Panc1 (cell line): ENCODE measurements around the gene BMP7. TPM values are rescaled to one million over a fixed set of nuclear protein-coding genes. Genes with fewer than 3 reads are reported as not detected.

Experiments
- ATAC-seq: fragments of 200-7000 bp; cut with Tn5 transposase; 2 replicates; pipeline ENCODE4 v1.9.1; 2020; ENCODE audit warnings: mild to moderate bottlenecking, moderate library complexity
- BruUV-seq: library from RNA; stranded (reverse); fragments of 400-500 nt; replicated peaks from 2 replicates; lab custom pipeline; 2021; lab: Mats Ljungman, UMichigan
- CTCF ChIA-PET: fragments of 300-600 bp; sonication (Branson Sonifier 250); formaldehyde crosslinking; loops from one replicate; lab custom pipeline; 2022; ENCODE audit warnings: antibody characterized with exemption; lab: Charles Lee
- POLR2A ChIA-PET: fragments of 300-600 bp; sonication (Branson Sonifier 250); formaldehyde crosslinking; loops from one replicate; lab custom pipeline; 2022; ENCODE audit warnings: antibody characterized with exemption; lab: Charles Lee
- DNase-seq: peaks from one replicate; pipeline ENCODE4 v3.0.0-alpha.2; 2010; ENCODE audit warnings: low read depth, low spot score
- H3K27ac ChIP-seq: 2 replicates; pipeline ENCODE4 v1.5.1; 2011; ENCODE audit warnings: mild to moderate bottlenecking, low read length, inconsistent platforms
- H3K27me3 ChIP-seq: fragments of 200-500 bp; sonication (Bioruptor generic); 2 replicates; pipeline ENCODE4 v1.6.0; 2014; ENCODE audit warnings: low read length, inconsistent platforms; ENCODE audit not compliant: control insufficient read depth, insufficient read depth
- H3K36me3 ChIP-seq: fragments of 200-500 bp; sonication (Bioruptor generic); 2 replicates; pipeline ENCODE4 v1.5.1; 2014; ENCODE audit warnings: inconsistent platforms, mild to moderate bottlenecking, low read length, moderate library complexity; ENCODE audit not compliant: control insufficient read depth, insufficient read depth
- H3K4me1 ChIP-seq: 2 replicates; pipeline ENCODE4 v1.5.1; 2011; ENCODE audit warnings: inconsistent platforms, mild to moderate bottlenecking, low read length, moderate library complexity; ENCODE audit not compliant: control insufficient read depth, insufficient read depth
- H3K4me3 ChIP-seq, 2 experiments: 2 replicates each; pipeline ENCODE4 v1.5.1; 2011 to 2012; ENCODE audit warnings: low read depth in 2 of 2, low read length in 2 of 2, mild to moderate bottlenecking in 2 of 2, inconsistent platforms in 1 of 2, moderate library complexity in 1 of 2
- H3K9me3 ChIP-seq: fragments of 200-500 bp; sonication (Bioruptor generic); 2 replicates; pipeline ENCODE4 v1.5.1; 2014; ENCODE audit warnings: low read depth, mild to moderate bottlenecking, inconsistent platforms, low read length, moderate library complexity; ENCODE audit not compliant: control insufficient read depth, insufficient read depth
- POLR2AphosphoS5 ChIP-seq: IDR thresholded peaks from 2 replicates; pipeline ENCODE4 v1.6.1; 2012; ENCODE audit warnings: mild to moderate bottlenecking, low read depth, low read length, moderate library complexity
- SIN3A ChIP-seq: IDR thresholded peaks from 2 replicates; pipeline ENCODE4 v1.6.1; 2012; ENCODE audit warnings: low read depth, mild to moderate bottlenecking, low read length, moderate library complexity, borderline replicate concordance; ENCODE audit not compliant: insufficient read depth
- TCF7L2 ChIP-seq: IDR thresholded peaks from 2 replicates; pipeline ENCODE4 v1.6.1; 2011; ENCODE audit warnings: mild to moderate bottlenecking, low read depth, low read length, inconsistent platforms
- in situ Hi-C: cut with HindIII; loops from 2 replicates; pipeline ENCODE4 v1.10.0; 2016; ENCODE audit warnings: low sequenced_read_pairs, low pct_unique_long_range_greater_than_20kb
- intact Hi-C: fragments of 100-400 bp; cut with micrococcal nuclease; formaldehyde crosslinking; loops from one replicate; pipeline ENCODE4 v1.10.0; 2022; ENCODE audit not compliant: unreplicated experiment
- total RNA-seq: library from RNA; stranded (reverse); gene quantifications from one replicate; pipeline ENCODE4 v1.2.1, GENCODE V29; 2021; ENCODE audit not compliant: unreplicated experiment
- TF ChIP-seq, protein P1 (sequence below): fragments of 450-650 bp; IDR thresholded peaks from 2 replicates; pipeline ENCODE4 v1.5.1; 2017; ENCODE audit warnings: mild to moderate bottlenecking
- TF ChIP-seq, protein P2 (sequence below), 2 experiments: IDR thresholded peaks; 2 replicates each; pipeline ENCODE4 v1.6.1; 2011 to 2012; ENCODE audit warnings: low read depth in 2 of 2, control low read depth in 1 of 2, low read length in 1 of 2, mild to moderate bottlenecking in 1 of 2, moderate library complexity in 1 of 2; ENCODE audit not compliant: insufficient read depth in 1 of 2

BMP7 gene
- total RNA-seq, 1 experiment from 2014 or later, result 11.5 TPM

DNA sequence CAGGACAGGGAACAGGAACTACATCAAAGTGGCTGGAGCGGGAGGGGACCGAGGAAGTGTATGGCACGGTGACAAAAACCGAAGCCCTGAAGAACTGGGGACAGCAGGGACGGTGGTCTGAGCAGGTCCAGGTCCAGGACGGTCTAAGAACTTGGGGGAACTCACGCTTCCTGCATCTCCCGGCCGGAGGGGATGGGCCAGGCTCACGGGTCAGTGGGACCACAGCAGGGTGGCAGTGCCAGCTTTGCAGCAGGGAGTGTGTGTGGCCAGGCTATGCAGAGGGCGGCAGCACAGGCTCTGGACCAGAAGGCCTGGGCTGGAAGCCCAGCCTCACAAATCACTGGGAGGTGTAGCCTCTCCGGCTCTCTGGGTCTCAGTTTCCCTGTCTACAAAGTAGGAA, 123.8 kb downstream of the BMP7 start:
- no peak overlapping the region for H3K27ac ChIP-seq
- H3K4me3 ChIP-seq, result no peak overlapping the region
- ChIA-PET POLR2A (no interaction called here), CTCF (no interaction called here)
- H3K4me1 ChIP-seq, result no peaks in the 10 kb centered on the region
- TF ChIP-seq TCF7L2 (no peak), POLR2AphosphoS5 (no peak), SIN3A (no peak)
- TF ChIP-seq, protein P1, sequence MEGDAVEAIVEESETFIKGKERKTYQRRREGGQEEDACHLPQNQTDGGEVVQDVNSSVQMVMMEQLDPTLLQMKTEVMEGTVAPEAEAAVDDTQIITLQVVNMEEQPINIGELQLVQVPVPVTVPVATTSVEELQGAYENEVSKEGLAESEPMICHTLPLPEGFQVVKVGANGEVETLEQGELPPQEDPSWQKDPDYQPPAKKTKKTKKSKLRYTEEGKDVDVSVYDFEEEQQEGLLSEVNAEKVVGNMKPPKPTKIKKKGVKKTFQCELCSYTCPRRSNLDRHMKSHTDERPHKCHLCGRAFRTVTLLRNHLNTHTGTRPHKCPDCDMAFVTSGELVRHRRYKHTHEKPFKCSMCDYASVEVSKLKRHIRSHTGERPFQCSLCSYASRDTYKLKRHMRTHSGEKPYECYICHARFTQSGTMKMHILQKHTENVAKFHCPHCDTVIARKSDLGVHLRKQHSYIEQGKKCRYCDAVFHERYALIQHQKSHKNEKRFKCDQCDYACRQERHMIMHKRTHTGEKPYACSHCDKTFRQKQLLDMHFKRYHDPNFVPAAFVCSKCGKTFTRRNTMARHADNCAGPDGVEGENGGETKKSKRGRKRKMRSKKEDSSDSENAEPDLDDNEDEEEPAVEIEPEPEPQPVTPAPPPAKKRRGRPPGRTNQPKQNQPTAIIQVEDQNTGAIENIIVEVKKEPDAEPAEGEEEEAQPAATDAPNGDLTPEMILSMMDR, result no peak
- TF ChIP-seq, protein P2, sequence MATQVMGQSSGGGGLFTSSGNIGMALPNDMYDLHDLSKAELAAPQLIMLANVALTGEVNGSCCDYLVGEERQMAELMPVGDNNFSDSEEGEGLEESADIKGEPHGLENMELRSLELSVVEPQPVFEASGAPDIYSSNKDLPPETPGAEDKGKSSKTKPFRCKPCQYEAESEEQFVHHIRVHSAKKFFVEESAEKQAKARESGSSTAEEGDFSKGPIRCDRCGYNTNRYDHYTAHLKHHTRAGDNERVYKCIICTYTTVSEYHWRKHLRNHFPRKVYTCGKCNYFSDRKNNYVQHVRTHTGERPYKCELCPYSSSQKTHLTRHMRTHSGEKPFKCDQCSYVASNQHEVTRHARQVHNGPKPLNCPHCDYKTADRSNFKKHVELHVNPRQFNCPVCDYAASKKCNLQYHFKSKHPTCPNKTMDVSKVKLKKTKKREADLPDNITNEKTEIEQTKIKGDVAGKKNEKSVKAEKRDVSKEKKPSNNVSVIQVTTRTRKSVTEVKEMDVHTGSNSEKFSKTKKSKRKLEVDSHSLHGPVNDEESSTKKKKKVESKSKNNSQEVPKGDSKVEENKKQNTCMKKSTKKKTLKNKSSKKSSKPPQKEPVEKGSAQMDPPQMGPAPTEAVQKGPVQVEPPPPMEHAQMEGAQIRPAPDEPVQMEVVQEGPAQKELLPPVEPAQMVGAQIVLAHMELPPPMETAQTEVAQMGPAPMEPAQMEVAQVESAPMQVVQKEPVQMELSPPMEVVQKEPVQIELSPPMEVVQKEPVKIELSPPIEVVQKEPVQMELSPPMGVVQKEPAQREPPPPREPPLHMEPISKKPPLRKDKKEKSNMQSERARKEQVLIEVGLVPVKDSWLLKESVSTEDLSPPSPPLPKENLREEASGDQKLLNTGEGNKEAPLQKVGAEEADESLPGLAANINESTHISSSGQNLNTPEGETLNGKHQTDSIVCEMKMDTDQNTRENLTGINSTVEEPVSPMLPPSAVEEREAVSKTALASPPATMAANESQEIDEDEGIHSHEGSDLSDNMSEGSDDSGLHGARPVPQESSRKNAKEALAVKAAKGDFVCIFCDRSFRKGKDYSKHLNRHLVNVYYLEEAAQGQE (IDR thresholded peaks at IDR 0.05; ENCODE audit: insufficient read depth in 1 of 2, low read depth in 2 of 2, low read length in 1 of 2), result no peak
- H3K36me3 ChIP-seq, result no peaks in the 10 kb centered on the region
- ATAC-seq (no peak), DNase-seq (no peak)
- no peaks in the 10 kb centered on the region for H3K9me3 ChIP-seq
- intact Hi-C loops, result no loop called here
- peaks cover 9% of the 10 kb centered on the region for H3K27me3 ChIP-seq
- no TSS peak for BruUV-seq
- in situ Hi-C loops, result no loop called here

DNA sequence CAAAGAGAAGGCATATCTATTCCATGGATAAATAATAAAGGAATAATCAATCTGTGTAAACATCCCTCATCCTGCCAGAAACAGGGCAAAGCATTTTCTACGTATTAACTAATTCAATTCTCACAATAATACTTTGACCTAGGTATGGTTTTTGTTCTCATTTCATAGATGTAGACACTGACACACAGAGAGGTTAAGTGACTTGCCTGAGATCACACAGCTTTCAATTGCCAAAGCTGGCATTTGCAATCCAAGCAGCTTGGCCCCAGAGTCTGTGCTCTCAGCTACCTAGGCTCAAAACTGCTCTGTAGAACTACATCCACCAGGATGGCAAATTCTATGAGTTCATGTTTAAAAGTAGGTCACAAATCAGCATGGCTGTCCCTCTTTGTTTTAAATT, 124.9 kb downstream of the BMP7 start:
- H3K36me3 ChIP-seq, result no peaks in the 10 kb centered on the region
- no TSS peak for BruUV-seq
- ChIA-PET CTCF (no interaction called here), POLR2A (no interaction called here)
- no peaks in the 10 kb centered on the region for H3K9me3 ChIP-seq
- DNase-seq, result no peak
- no peak for TF ChIP-seq SIN3A
- TF ChIP-seq, protein P2 (IDR thresholded peaks at IDR 0.05; ENCODE audit: insufficient read depth in 1 of 2, low read depth in 2 of 2, low read length in 1 of 2), result no peak
- TF ChIP-seq POLR2AphosphoS5, result no peak
- TF ChIP-seq, protein P1, result no peak
- no peak for TF ChIP-seq TCF7L2
- ATAC-seq, result no peak
- no peaks in the 10 kb centered on the region for H3K4me1 ChIP-seq
- in situ Hi-C loops, result no loop called here
- intact Hi-C loops, result no loop called here
- peaks cover 5% of the 10 kb centered on the region for H3K27me3 ChIP-seq
- no peak overlapping the region for H3K4me3 ChIP-seq
- H3K27ac ChIP-seq, result no peak overlapping the region
